ENCODE data around the gene INTS15. TPM values are rescaled to one million over a fixed set of nuclear protein-coding genes. Genes with fewer than 3 reads are reported as not detected.

Gene INTS15
- total and polyA plus RNA-seq, 9 of the 15 experiments (the other 6 are each of a cell fraction or from before 2014, with no cell fraction given): 0.52 to 28.9 (median 11.6) TPM

DNA sequence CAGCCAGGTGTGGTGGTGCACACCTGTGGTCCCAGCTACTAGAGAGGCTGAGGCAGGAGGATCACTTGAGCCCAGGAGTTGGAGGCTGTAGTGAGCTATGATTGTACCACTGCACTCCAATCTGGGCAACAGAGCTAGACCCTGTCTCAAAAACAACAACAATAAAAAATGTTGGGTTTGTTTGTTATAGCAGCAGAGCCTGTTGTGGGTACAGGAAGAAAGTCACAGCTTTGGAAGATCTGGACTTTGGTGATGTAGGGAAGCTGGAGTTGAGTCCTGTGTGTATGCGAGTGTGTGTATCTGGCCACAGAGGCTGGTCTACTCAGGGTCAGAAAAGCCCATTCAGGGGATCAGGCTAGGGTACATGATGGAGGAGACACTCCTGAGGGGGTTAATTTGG, 42.4 kb upstream of the INTS15 start:
- no peaks in the 10 kb centered on the region for H4K20me1 ChIP-seq (replicated peaks; ENCODE audit: control insufficient read depth, insufficient read depth, low read length)
- no peak for ATAC-seq
- no peak overlapping the region for H3K27ac ChIP-seq (ENCODE audit: extremely low read depth, low read depth, low read length)
- intact Hi-C loops (cut with micrococcal nuclease): no loop called here
- ChIA-PET CTCF (ENCODE audit: low intra/inter-chr PET ratio) (interaction anchor here (0.6 kb wide), 1 partner anchor 556 kb away, joined by 3 read pairs; no protein-coding TSS in a partner anchor), POLR2A (no interaction called here)
- no peak overlapping the region for H3K4me2 ChIP-seq (ENCODE audit: insufficient read depth, low read length)
- no peak overlapping the region for H3K4me3 ChIP-seq
- H3K27me3 ChIP-seq (ENCODE audit: control insufficient read depth in 2 of 2, insufficient read depth in 2 of 2, low read length in 2 of 2): peaks cover 0 to 17% of the 10 kb centered on the region in 2 experiments; a peak in 2 of 5 replicates
- FAIRE-seq: no peak
- H3K4me1 ChIP-seq (replicated peaks in 1 of 2; ENCODE audit: control insufficient read depth in 2 of 2, insufficient read depth in 2 of 2, low read length in 2 of 2): peaks cover 0 to 8% of the 10 kb centered on the region in 2 experiments; a peak in 2 of 5 replicates
- no peaks in the 10 kb centered on the region for H3K9me1 ChIP-seq (ENCODE audit: control insufficient read depth, insufficient read depth, low read length)
- H3K36me3 ChIP-seq (ENCODE audit: control insufficient read depth, insufficient read depth, low read length): no peaks in the 10 kb centered on the region
- no TSS peak for BruUV-seq (replicated peaks)
- no peak overlapping the region for H2AFZ ChIP-seq (ENCODE audit: low read depth, low read length)
- H3K79me2 ChIP-seq (ENCODE audit: control insufficient read depth, insufficient read depth, low read length): no peaks in the 10 kb centered on the region
- H3K9me3 ChIP-seq (replicated peaks; ENCODE audit: control insufficient read depth, insufficient read depth, low read depth, low read length): no peaks in the 10 kb centered on the region
- in situ Hi-C loops (cut with MboI): no loop called here
- no peak overlapping the region for H3K9ac ChIP-seq (ENCODE audit: insufficient read depth in 1 of 2, low read depth in 2 of 2, low read length in 2 of 2)
- TF ChIP-seq YY1 (IDR thresholded peaks at IDR 0.05; ENCODE audit: borderline replicate concordance in 1 of 3, control insufficient read depth in 1 of 3, extremely low read depth in 1 of 3, insufficient read depth in 3 of 3, insufficient read length in 1 of 3, insufficient replicate concordance in 2 of 3, low read depth in 1 of 3, low read length in 2 of 3) (no peak), SMARCE1 (IDR thresholded peaks at IDR 0.05) (no peak), ZNF12 (CRISPR knock-in tag; IDR thresholded peaks at IDR 0.05) (peak; percentile 93)
- WGBS (ENCODE audit: insufficient coverage, low coverage, missing lambda C conversion rate): 17% methylated on average over 1 of the region's 1 CpG
- no peak for DNase-seq (ENCODE audit: extremely low read depth in 1 of 4, low spot score in 3 of 4)

DNA sequence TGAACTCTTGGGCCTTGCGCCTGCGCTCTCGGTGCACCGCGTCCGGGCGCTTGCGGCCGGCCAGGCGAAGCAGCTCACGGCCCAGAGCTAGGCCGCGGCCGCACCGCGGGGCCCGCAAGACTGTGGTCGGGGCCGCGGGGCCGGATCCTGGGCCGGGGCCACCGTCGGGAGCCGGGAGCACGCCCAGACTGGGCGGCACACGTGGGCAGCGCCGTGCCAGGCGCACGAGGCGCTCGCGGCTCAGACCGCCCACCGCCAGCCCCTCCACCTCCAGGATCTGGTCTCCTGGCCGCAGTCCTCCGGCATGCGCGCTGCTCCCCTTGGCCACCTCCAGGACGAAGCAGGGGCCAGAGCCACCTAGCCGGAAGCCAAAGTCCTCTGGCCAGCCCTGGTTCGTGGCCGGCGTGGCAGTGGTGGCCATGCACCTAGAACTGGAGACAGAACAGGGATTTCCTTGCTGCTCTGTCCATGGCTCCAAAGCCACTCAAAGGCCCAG, 38.8 kb upstream of the INTS15 start, which contains the start of gene GRID2IP:
GRID2IP (minus strand) TSS at position 446 of the 496 bp plus-strand sequence; CDS start at position 421, 25 bp downstream.
- H4K20me1 ChIP-seq (replicated peaks; ENCODE audit: control insufficient read depth, insufficient read depth, low read length): no peaks in the 10 kb centered on the region
- 67% methylated on average over 7 of the region's 46 CpGs for WGBS (ENCODE audit: insufficient coverage, low coverage, missing lambda C conversion rate)
- no peaks in the 10 kb centered on the region for H3K36me3 ChIP-seq (ENCODE audit: control insufficient read depth, insufficient read depth, low read length)
- ChIA-PET CTCF (ENCODE audit: low intra/inter-chr PET ratio) (no interaction called here), POLR2A (no interaction called here)
- no peaks in the 10 kb centered on the region for H3K9me1 ChIP-seq (ENCODE audit: control insufficient read depth, insufficient read depth, low read length)
- peaks cover 0 to 4% of the 10 kb centered on the region in 2 experiments; a peak in 1 of 5 replicates for H3K4me1 ChIP-seq (replicated peaks in 1 of 2; ENCODE audit: control insufficient read depth in 2 of 2, insufficient read depth in 2 of 2, low read length in 2 of 2)
- intact Hi-C loops (cut with micrococcal nuclease): no loop called here
- in situ Hi-C loops (cut with MboI): no loop called here
- BruUV-seq (replicated peaks): no TSS peak
- TF ChIP-seq, protein P1, sequence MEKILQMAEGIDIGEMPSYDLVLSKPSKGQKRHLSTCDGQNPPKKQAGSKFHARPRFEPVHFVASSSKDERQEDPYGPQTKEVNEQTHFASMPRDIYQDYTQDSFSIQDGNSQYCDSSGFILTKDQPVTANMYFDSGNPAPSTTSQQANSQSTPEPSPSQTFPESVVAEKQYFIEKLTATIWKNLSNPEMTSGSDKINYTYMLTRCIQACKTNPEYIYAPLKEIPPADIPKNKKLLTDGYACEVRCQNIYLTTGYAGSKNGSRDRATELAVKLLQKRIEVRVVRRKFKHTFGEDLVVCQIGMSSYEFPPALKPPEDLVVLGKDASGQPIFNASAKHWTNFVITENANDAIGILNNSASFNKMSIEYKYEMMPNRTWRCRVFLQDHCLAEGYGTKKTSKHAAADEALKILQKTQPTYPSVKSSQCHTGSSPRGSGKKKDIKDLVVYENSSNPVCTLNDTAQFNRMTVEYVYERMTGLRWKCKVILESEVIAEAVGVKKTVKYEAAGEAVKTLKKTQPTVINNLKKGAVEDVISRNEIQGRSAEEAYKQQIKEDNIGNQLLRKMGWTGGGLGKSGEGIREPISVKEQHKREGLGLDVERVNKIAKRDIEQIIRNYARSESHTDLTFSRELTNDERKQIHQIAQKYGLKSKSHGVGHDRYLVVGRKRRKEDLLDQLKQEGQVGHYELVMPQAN (IDR thresholded peaks at IDR 0.05; ENCODE audit: borderline replicate concordance): no peak
- TF ChIP-seq NONO (IDR thresholded peaks at IDR 0.05; ENCODE audit: low read depth in 2 of 2, low read length in 1 of 2) (no peak), CC2D1A (IDR thresholded peaks at IDR 0.05) (no peak), ZSCAN32 (CRISPR knock-in tag; IDR thresholded peaks at IDR 0.05) (no peak)
- TF ChIP-seq, protein P2, sequence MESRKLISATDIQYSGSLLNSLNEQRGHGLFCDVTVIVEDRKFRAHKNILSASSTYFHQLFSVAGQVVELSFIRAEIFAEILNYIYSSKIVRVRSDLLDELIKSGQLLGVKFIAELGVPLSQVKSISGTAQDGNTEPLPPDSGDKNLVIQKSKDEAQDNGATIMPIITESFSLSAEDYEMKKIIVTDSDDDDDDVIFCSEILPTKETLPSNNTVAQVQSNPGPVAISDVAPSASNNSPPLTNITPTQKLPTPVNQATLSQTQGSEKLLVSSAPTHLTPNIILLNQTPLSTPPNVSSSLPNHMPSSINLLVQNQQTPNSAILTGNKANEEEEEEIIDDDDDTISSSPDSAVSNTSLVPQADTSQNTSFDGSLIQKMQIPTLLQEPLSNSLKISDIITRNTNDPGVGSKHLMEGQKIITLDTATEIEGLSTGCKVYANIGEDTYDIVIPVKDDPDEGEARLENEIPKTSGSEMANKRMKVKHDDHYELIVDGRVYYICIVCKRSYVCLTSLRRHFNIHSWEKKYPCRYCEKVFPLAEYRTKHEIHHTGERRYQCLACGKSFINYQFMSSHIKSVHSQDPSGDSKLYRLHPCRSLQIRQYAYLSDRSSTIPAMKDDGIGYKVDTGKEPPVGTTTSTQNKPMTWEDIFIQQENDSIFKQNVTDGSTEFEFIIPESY (CRISPR knock-in tag; IDR thresholded peaks at IDR 0.05): peak; percentile 48; the same call in 1 of the 2 replicates
- peaks cover 2 to 11% of the 10 kb centered on the region in 2 experiments; a peak in 3 of 5 replicates for H3K27me3 ChIP-seq (ENCODE audit: control insufficient read depth in 2 of 2, insufficient read depth in 2 of 2, low read length in 2 of 2)
- H3K4me3 ChIP-seq: no peak within 1 kb of the TSS
- FAIRE-seq (no peak), ATAC-seq (no peak), DNase-seq (ENCODE audit: extremely low read depth in 1 of 4, low spot score in 3 of 4) (peak in 1 of 4 experiments; percentile 5)
- H3K79me2 ChIP-seq (ENCODE audit: control insufficient read depth, insufficient read depth, low read length): no peaks in the 10 kb centered on the region
- no peak within 1 kb of the TSS for H3K4me2 ChIP-seq (ENCODE audit: insufficient read depth, low read length)
- H3K27ac ChIP-seq (ENCODE audit: extremely low read depth, low read depth, low read length): no peak within 1 kb of the TSS
- H3K9me3 ChIP-seq (replicated peaks; ENCODE audit: control insufficient read depth, insufficient read depth, low read depth, low read length): no peaks in the 10 kb centered on the region
- no peak within 1 kb of the TSS for H3K9ac ChIP-seq (ENCODE audit: insufficient read depth in 1 of 2, low read depth in 2 of 2, low read length in 2 of 2)
- no peak within 1 kb of the TSS for H2AFZ ChIP-seq (ENCODE audit: low read depth, low read length)

All from K562 (cell line).